Immature natural killer cell (primary cell): ENCODE data around the gene KRTAP9-6. TPM values are rescaled to one million over a fixed set of nuclear protein-coding genes. Genes with fewer than 3 reads are reported as not detected.
A peak's percentile ranks its signal among the peaks of the same experiment; 100 is the strongest.

ENCODE experiments used
- DNase-seq, 3 donors: peaks; one replicate each; pipeline ENCODE4 v3.0.0; 2022; ENCODE audit warnings: mixed read lengths in 1 of 3
- H3K27ac Mint-ChIP-seq, 6 donors: one replicate each; pipeline ENCODE4 v1.8.0; 2020; ENCODE audit warnings: mixed read lengths in 6 of 6, mild to moderate bottlenecking in 5 of 6, inconsistent platforms in 4 of 6, moderate library complexity in 3 of 6
- H3K27me3 Mint-ChIP-seq, 3 donors: one replicate each; pipeline ENCODE4 v1.8.0; 2020 to 2021; ENCODE audit warnings: low read depth in 3 of 3, mild to moderate bottlenecking in 3 of 3, mixed read lengths in 3 of 3, moderate library complexity in 3 of 3, inconsistent platforms in 1 of 3
- H3K36me3 Mint-ChIP-seq, 3 donors: one replicate each; pipeline ENCODE4 v1.8.0; 2020; ENCODE audit warnings: mixed read lengths in 3 of 3, inconsistent platforms in 2 of 3, mild to moderate bottlenecking in 2 of 3
- H3K4me1 Mint-ChIP-seq, 2 donors: one replicate each; pipeline ENCODE4 v1.8.0; 2020; ENCODE audit warnings: inconsistent platforms in 2 of 2, mild to moderate bottlenecking in 2 of 2, mixed read lengths in 2 of 2, moderate library complexity in 1 of 2
- H3K4me3 Mint-ChIP-seq, 5 donors: one replicate each; pipeline ENCODE4 v1.8.0; 2020; ENCODE audit warnings: mild to moderate bottlenecking in 5 of 5, mixed read lengths in 5 of 5, inconsistent platforms in 3 of 5, moderate library complexity in 3 of 5
- H3K9me3 Mint-ChIP-seq, 6 donors: one replicate each; pipeline ENCODE4 v1.8.0; 2020; ENCODE audit warnings: mild to moderate bottlenecking in 6 of 6, mixed read lengths in 6 of 6, inconsistent platforms in 4 of 6, moderate library complexity in 3 of 6
- polyA plus RNA-seq, 3 donors: library from polyadenylated mRNA; unstranded; fragments of 300-500 nt; fragmentation: Illumina TruSeq; gene quantifications; one replicate each; pipeline ENCODE4 v1.2.3, GENCODE V29; 2021

The KRTAP9-6 gene
- polyA plus RNA-seq, 3 donors from 2014 or later, result not detected

GRCh38 chr17:41294016-41294415 is 28.8 kb downstream of the KRTAP9-6 start:
- Mint-ChIP-seq H3K4me3 (no peak overlapping the region), H3K4me1 (no peaks in the 10 kb centered on the region), H3K9me3 (no peaks in the 10 kb centered on the region), H3K27me3 (peaks cover 1 to 6% (median 2%) of the 10 kb centered on the region in 3 donors), H3K36me3 (no peaks in the 10 kb centered on the region), H3K27ac (no peak overlapping the region)
- no peak for DNase-seq

DNA sequence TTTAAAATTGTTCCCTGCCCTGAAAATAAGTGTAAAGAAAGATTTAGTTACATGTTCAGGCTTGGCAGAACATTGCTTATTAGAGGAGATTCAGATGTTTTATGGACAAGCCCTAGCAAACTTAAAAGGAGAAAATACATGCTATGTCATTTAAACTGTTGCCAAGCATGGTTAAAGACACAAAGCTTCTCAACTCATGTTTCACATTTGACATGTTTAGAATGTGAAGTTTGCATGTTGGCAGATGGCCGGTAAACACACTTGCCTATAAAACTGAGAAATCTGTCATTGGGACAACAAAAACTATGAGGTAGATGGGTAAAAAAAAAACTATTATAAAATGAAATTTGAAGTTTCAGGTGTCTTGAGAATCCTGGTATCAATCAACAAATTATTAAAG is 31.7 kb downstream of the KRTAP9-6 start:
- no peak overlapping the region for H3K4me3 Mint-ChIP-seq
- H3K36me3 Mint-ChIP-seq, result no peaks in the 10 kb centered on the region
- DNase-seq, result no peak
- H3K27me3 Mint-ChIP-seq, result peaks cover 1 to 4% (median 2%) of the 10 kb centered on the region in 3 donors
- no peaks in the 10 kb centered on the region for H3K4me1 Mint-ChIP-seq
- no peak overlapping the region for H3K27ac Mint-ChIP-seq
- peaks cover 0 to 3% (median 0%) of the 10 kb centered on the region in 6 donors for H3K9me3 Mint-ChIP-seq

DNA sequence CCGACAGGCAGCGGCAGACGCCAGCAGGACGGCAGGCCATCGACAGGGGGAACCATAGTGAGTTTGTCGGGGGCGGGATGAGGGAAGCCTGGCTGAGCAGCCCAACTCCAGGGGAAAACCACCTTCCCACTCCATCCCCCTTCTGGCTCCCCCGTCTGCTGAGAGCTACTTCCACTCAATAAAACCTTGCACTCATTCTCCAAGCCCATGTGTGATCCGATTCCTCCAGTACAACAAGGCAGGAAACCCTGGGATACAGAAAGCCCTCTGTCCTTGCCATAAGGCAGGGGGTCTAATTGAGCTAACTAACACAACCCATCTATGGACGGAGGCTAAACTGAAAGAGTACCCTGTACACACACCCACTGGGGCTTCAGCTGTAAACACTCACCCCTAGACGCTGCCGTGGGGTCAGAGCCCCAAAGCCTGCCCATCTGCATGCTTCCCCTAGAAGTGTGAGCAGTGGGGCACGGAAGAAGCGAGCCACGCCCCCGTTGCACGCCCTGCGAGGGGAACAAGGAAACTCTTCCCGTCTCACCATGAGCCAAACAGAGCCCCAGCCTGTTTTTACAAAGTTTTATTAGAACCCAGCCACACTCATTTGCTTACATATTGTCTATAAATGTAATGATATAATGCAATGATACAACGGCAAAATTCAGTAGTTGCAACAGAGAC is 33.4 kb downstream of the KRTAP9-6 start:
- no peak for DNase-seq
- H3K36me3 Mint-ChIP-seq, result no peaks in the 10 kb centered on the region
- no peak overlapping the region for H3K4me3 Mint-ChIP-seq
- H3K4me1 Mint-ChIP-seq, result no peaks in the 10 kb centered on the region
- H3K9me3 Mint-ChIP-seq, result peaks cover 0 to 3% (median 0%) of the 10 kb centered on the region in 6 donors
- H3K27me3 Mint-ChIP-seq, result peaks cover 2 to 5% (median 4%) of the 10 kb centered on the region in 3 donors
- no peak overlapping the region for H3K27ac Mint-ChIP-seq

DNA sequence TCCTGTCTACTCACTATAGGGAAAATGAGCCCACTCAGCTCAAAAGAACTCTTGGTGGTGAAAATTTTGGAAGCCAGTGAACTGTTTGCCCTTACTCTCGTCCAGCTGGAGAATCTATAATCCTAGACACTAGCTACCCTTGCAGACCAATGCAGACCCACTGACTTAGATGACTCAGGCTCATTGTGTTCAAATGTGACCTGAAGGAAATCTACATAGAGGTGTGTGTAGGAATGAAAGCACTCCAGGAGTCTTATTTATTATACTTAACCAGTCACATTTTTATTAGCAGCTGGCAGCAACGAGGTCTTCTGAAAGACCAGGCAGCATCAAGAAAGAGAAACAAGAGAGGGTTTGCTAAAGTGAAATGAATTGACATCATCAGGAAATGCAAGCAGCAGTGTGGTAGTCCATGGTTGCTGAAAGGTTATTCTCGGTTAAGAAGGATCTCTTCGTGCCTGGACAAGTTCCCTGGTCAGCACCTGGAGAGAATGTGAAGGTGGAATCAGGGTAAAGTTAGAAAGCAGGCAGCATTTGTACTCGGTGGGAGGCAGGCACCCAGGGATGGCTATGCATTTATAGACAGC is 36.1 kb downstream of the KRTAP9-6 start:
- H3K36me3 Mint-ChIP-seq, result no peaks in the 10 kb centered on the region
- peaks cover 0 to 3% (median 0%) of the 10 kb centered on the region in 6 donors for H3K9me3 Mint-ChIP-seq
- no peak overlapping the region for H3K27ac Mint-ChIP-seq
- peaks cover 0 to 5% (median 4%) of the 10 kb centered on the region in 3 donors for H3K27me3 Mint-ChIP-seq
- no peak for DNase-seq
- H3K4me1 Mint-ChIP-seq, result no peaks in the 10 kb centered on the region
- no peak overlapping the region for H3K4me3 Mint-ChIP-seq

- H3K4me1 Mint-ChIP-seq, result peaks cover 8 to 9% of the 10 kb centered on the region in 2 donors
- H3K36me3 Mint-ChIP-seq, result no peaks in the 10 kb centered on the region
- peaks cover 0 to 3% (median 0%) of the 10 kb centered on the region in 6 donors for H3K9me3 Mint-ChIP-seq
- DNase-seq, result no peak
- peaks cover 4 to 7% (median 4%) of the 10 kb centered on the region in 3 donors for H3K27me3 Mint-ChIP-seq
- peak within 1 kb of the TSS in 2 of 6 donors; percentile 25 to 55 for H3K27ac Mint-ChIP-seq
- no peak within 1 kb of the TSS for H3K4me3 Mint-ChIP-seq
Observed at GRCh38 chr17:41301916-41302901, 37.0 kb downstream of the KRTAP9-6 start, which contains the start of gene KRTAP29-1. KRTAP29-1 (minus strand) TSS chr17:41302851; CDS start chr17:41302851, 0 bp downstream.

DNA sequence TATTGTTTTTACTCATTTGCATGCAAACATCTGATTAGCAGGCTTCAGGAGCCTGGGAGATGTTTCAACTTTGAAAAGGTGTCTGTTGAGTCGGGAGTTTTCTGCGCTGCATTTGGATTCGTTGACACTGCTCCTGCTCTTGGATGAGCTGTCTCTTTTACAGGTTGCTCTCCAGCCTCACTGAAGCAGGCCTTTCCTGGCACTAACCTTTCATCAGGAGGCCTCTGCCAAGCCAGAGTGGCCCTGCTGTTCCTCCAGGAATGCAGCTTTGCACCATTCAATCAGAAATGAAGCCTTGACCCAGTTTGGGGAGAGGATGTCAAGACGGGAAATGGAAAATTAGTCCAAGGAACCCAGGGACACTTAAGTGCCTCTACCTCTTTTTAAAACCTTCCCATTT is 37.8 kb downstream of the KRTAP9-6 start:
- H3K4me3 Mint-ChIP-seq, result no peak overlapping the region
- H3K4me1 Mint-ChIP-seq, result peaks cover 16 to 17% of the 10 kb centered on the region in 2 donors
- no peak for DNase-seq
- H3K27me3 Mint-ChIP-seq, result peaks cover 4 to 6% (median 5%) of the 10 kb centered on the region in 3 donors
- H3K27ac Mint-ChIP-seq, result no peak overlapping the region
- no peaks in the 10 kb centered on the region for H3K36me3 Mint-ChIP-seq
- peaks cover 0 to 3% (median 0%) of the 10 kb centered on the region in 6 donors for H3K9me3 Mint-ChIP-seq

- no peaks in the 10 kb centered on the region for H3K36me3 Mint-ChIP-seq
- no peak overlapping the region for H3K27ac Mint-ChIP-seq
- H3K9me3 Mint-ChIP-seq, result peaks cover 0 to 3% (median 0%) of the 10 kb centered on the region in 6 donors
- peaks cover 4 to 10% (median 5%) of the 10 kb centered on the region in 3 donors for H3K27me3 Mint-ChIP-seq
- peaks cover 27 to 28% of the 10 kb centered on the region in 2 donors for H3K4me1 Mint-ChIP-seq
- no peak overlapping the region for H3K4me3 Mint-ChIP-seq
- no peak for DNase-seq
Observed at GRCh38 chr17:41304091-41304490, 38.9 kb downstream of the KRTAP9-6 start.

DNA sequence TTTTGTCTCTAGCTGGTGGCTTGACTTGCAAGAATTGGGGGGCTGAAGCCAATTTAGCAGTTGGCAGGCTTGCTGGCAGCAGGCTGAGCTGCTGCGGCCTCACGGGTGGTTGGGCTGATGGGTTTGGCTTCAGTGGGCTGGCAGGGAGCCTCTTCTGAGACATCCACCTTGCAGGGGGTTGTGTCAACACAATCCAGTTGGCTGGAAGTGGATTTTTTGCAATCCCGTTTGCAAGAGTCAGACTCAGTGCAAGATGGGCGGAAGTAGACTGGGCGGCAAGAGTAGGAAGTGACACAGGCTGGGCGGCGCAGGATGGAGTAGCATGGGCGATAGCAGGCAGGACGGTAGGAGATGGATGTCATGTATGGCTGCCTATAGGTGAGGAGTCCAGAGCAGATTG is 42.5 kb downstream of the KRTAP9-6 start:
- Mint-ChIP-seq H3K4me1 (peaks cover 36 to 47% of the 10 kb centered on the region in 2 donors), H3K27ac (peak overlapping the region; percentile 89 to 99 (median 96)), H3K4me3 (peak overlapping the region; percentile 68 to 91 (median 72)), H3K36me3 (peaks cover 0 to 4% (median 0%) of the 10 kb centered on the region in 3 donors), H3K27me3 (peaks cover 4 to 12% (median 7%) of the 10 kb centered on the region in 3 donors), H3K9me3 (no peaks in the 10 kb centered on the region)
- peak in 1 of 3 donors; percentile 39 for DNase-seq

DNA sequence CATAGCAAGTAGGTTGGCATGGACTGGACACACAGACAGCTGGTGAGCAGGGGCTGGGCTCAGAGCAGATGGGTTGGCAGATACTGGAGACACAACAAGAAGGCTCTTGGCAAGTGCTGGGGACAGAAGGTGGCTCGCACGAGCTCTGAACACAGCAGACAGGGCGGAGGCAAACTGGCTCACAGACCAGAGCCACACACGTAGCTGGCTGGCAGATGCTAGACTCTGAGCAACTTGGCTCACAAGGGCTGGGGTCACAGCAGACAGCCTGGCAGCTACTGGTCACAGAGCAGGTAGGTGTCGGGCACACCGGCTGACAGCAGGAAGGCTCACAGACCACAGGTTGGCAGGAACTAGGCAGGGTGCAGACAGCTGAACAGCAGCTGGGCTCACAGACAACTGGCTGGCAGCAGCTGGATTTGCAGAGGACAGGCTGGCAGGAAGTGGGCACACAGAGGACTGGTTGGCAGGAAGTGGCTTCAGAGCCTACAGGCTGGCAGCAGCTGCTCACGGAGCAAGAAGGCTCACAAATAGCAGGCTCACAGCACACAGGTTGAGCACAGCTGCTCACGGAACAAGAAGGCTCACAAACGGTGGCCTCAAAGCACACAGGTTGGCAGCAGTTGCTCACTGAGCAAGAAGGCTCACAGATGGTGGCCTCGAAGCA is 43.2 kb downstream of the KRTAP9-6 start:
- peak; percentile 80 to 92 (median 85) for DNase-seq
- Mint-ChIP-seq H3K4me1 (peaks cover 36 to 47% of the 10 kb centered on the region in 2 donors), H3K4me3 (peak overlapping the region; percentile 68 to 91 (median 72)), H3K27ac (peak overlapping the region; percentile 89 to 99 (median 96)), H3K27me3 (peaks cover 4 to 12% (median 8%) of the 10 kb centered on the region in 3 donors), H3K9me3 (no peaks in the 10 kb centered on the region), H3K36me3 (peaks cover 0 to 4% (median 0%) of the 10 kb centered on the region in 3 donors)

- DNase-seq, result peak; percentile 57 to 73 (median 60)
- Mint-ChIP-seq H3K27me3 (peaks cover 4 to 12% (median 9%) of the 10 kb centered on the region in 3 donors), H3K4me3 (peak within 1 kb of the TSS; percentile 68 to 91 (median 72)), H3K36me3 (peaks cover 0 to 4% (median 0%) of the 10 kb centered on the region in 3 donors), H3K27ac (peak within 1 kb of the TSS; percentile 89 to 99 (median 96)), H3K9me3 (peaks cover 0 to under 1% (median 0%) of the 10 kb centered on the region in 6 donors), H3K4me1 (peaks cover 36 to 47% of the 10 kb centered on the region in 2 donors)
Observed at GRCh38 chr17:41308918-41309359, 43.8 kb downstream of the KRTAP9-6 start, which contains the start of gene KRTAP16-1. KRTAP16-1 (minus strand) TSS chr17:41309309; CDS start chr17:41309253, 56 bp downstream.

DNA sequence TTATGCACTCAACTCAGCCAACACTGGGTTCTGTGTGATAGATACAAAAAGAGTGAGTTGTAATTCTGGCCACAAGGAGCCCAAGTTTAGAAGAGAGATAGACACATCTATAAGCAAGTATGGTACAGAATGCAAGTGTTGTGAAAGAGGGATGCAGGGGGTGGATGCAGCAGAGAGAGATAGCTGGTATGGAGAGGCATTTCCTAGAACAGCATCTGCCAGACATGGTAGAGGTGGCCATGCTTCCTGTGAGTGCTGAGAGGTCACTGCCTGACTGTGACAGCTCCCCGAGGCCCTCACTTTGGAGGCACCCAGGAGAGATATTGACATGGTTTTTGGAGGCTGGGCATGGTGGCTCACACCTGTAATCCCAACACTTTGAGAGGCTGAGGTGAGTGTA is 45.9 kb downstream of the KRTAP9-6 start:
- peaks cover 36 to 47% of the 10 kb centered on the region in 2 donors for H3K4me1 Mint-ChIP-seq

DNA sequence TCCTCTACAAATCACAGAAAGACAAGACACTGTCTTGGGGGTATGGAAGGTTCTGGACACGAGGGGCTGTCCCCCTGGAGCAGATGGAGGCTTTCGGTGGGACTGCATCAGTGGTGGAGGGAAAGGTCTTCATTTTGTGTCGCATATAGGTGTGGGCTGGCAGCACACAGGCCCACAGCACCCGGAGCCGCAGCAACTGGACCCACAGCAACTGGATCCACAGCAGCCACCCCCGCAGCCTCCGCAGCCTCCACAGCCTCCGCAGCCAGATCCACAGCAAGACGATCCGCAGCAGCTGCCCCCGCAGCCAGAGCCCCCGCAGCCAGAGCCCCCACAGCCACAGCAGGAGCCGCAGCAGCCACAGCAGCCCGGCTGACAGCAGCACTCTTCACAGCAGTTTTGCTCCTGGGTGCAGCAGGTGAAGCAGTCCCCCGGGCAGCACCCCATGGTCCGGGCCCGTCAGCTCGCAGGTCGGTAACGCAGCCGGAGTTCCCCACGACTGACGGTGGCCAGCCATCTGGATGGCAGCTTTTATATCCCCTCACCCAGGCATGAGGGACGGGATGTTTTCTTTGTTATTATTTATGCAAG is 50.1 kb downstream of the KRTAP9-6 start, which contains the start of gene KRTAP17-1:
Gene KRTAP17-1, minus strand, starts transcription at position 507 of the 591 bp plus-strand sequence. Its CDS starts 60 bp downstream, at position 447.
- no peak for DNase-seq
- Mint-ChIP-seq H3K4me1 (peaks cover 2 to 10% of the 10 kb centered on the region in 2 donors), H3K4me3 (no peak within 1 kb of the TSS), H3K27me3 (peaks cover 2 to 8% (median 7%) of the 10 kb centered on the region in 3 donors), H3K27ac (peak within 1 kb of the TSS in 1 of 6 donors; percentile 30), H3K9me3 (peaks cover 0 to 8% (median under 1%) of the 10 kb centered on the region in 6 donors), H3K36me3 (peaks cover 0 to 7% (median 0%) of the 10 kb centered on the region in 3 donors)

More for the DNA sequence above, 45.9 kb downstream of the KRTAP9-6 start:
- H3K36me3 Mint-ChIP-seq, result peaks cover 0 to 4% (median 0%) of the 10 kb centered on the region in 3 donors
- H3K27ac Mint-ChIP-seq, result peak overlapping the region in 3 of 6 donors; percentile 7 to 73 (median 71)
- no peak overlapping the region for H3K4me3 Mint-ChIP-seq
- DNase-seq, result no peak
- H3K9me3 Mint-ChIP-seq, result peaks cover 0 to 2% (median 0%) of the 10 kb centered on the region in 6 donors
- peaks cover 6 to 15% (median 9%) of the 10 kb centered on the region in 3 donors for H3K27me3 Mint-ChIP-seq
